ENCODE results near the gene PKHD1.
A peak's percentile ranks its signal among the peaks of the same experiment; 100 is the strongest.
"Not testable (repeated sequence)": the region's sequence is repeated elsewhere in the genome, so short reads cannot be mapped to it uniquely, and the experiment has no call there.

The PKHD1 gene

DNA sequence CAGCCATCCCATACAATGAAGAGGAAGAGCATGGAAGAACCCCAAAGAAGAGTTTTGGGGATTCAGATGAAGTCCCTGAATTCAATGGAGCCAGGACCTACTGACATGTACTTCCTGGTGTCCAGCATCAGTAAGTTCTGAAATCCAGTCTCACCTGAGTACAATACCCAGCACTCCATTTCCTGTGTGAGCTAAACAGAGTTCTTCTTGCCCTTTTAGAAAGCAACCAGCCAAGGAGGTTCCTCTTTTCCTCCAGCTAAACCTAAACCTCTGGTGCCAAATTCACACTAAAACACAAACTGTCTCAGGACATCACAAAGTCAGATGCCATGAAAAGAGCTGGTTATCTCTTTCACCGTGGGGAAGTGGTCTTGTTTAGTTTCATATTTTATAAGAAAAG is 71.5 kb downstream of the PKHD1 start:
- no peak for DNase-seq (ENCODE audit: low spot score in 2 of 2)
- Mint-ChIP-seq H3K9me3 (peaks cover 2% of the 10 kb centered on the region), H3K27ac (no peak overlapping the region), H3K36me3 (no peaks in the 10 kb centered on the region), H3K4me3 (no peak overlapping the region), H3K27me3 (peaks cover 7% of the 10 kb centered on the region), H3K4me1 (peaks cover 11% of the 10 kb centered on the region)
- ATAC-seq (ENCODE audit: low read depth), result peak; percentile 56

- H3K4me1 Mint-ChIP-seq, result peaks cover 11% of the 10 kb centered on the region
- H3K27me3 Mint-ChIP-seq, result peaks cover 7% of the 10 kb centered on the region
- peaks cover 2% of the 10 kb centered on the region for H3K9me3 Mint-ChIP-seq
- DNase-seq (ENCODE audit: low spot score in 2 of 2) (no peak), ATAC-seq (ENCODE audit: low read depth) (no peak)
- no peak overlapping the region for H3K4me3 Mint-ChIP-seq
- H3K27ac Mint-ChIP-seq, result no peak overlapping the region
- H3K36me3 Mint-ChIP-seq, result no peaks in the 10 kb centered on the region
Measured at GRCh38 chr6:52014391-52014790, 73.0 kb downstream of the PKHD1 start.

GRCh38 chr6:52013035-52013434 is 74.4 kb downstream of the PKHD1 start:
- H3K4me3 Mint-ChIP-seq, result no peak overlapping the region
- ATAC-seq (ENCODE audit: low read depth), result no peak
- peaks cover 2% of the 10 kb centered on the region for H3K9me3 Mint-ChIP-seq
- no peaks in the 10 kb centered on the region for H3K36me3 Mint-ChIP-seq
- DNase-seq (ENCODE audit: low spot score in 2 of 2), result no peak
- peaks cover 11% of the 10 kb centered on the region for H3K4me1 Mint-ChIP-seq
- peaks cover 7% of the 10 kb centered on the region for H3K27me3 Mint-ChIP-seq
- H3K27ac Mint-ChIP-seq, result no peak overlapping the region

DNA sequence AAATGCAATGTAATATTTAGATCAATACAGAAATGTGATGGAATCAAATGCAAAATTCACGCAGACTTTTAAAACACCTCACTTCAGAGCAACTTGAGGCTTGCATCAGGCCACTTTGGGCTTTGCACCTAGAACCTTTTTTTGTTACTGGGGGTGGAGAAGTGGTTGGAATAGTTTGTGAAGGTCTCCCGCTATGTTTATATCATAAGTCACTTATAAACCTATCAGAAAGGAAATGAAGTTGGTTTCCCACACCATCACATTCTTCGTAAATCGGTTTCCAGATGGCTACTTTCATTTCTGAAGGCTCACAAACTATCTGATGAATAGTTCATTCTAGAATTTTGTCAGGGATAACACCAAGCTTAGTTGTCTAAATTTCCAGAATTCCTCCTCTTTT is 74.8 kb downstream of the PKHD1 start:
- no peak for ATAC-seq (ENCODE audit: low read depth)
- Mint-ChIP-seq H3K27me3 (peaks cover 11% of the 10 kb centered on the region), H3K36me3 (no peaks in the 10 kb centered on the region), H3K4me1 (peaks cover 11% of the 10 kb centered on the region), H3K4me3 (no peak overlapping the region), H3K27ac (no peak overlapping the region), H3K9me3 (peaks cover 2% of the 10 kb centered on the region)
- no peak for DNase-seq (ENCODE audit: low spot score in 2 of 2)

- peaks cover 2% of the 10 kb centered on the region for H3K9me3 Mint-ChIP-seq
- ATAC-seq (ENCODE audit: low read depth) (no peak), DNase-seq (ENCODE audit: low spot score in 2 of 2) (no peak)
- no peak overlapping the region for H3K27ac Mint-ChIP-seq
- peaks cover 11% of the 10 kb centered on the region for H3K27me3 Mint-ChIP-seq
- H3K4me1 Mint-ChIP-seq, result peaks cover 8% of the 10 kb centered on the region
- no peaks in the 10 kb centered on the region for H3K36me3 Mint-ChIP-seq
- no peak overlapping the region for H3K4me3 Mint-ChIP-seq
Measured at GRCh38 chr6:52010806-52011205, 76.6 kb downstream of the PKHD1 start.

GRCh38 chr6:52010145-52010544 is 77.3 kb downstream of the PKHD1 start:
- H3K36me3 Mint-ChIP-seq, result no peaks in the 10 kb centered on the region
- H3K4me1 Mint-ChIP-seq, result peaks cover 6% of the 10 kb centered on the region
- no peak overlapping the region for H3K27ac Mint-ChIP-seq
- H3K27me3 Mint-ChIP-seq, result peaks cover 11% of the 10 kb centered on the region
- ATAC-seq (ENCODE audit: low read depth), result no peak
- DNase-seq (ENCODE audit: low spot score in 2 of 2), result no peak
- peaks cover 2% of the 10 kb centered on the region for H3K9me3 Mint-ChIP-seq
- H3K4me3 Mint-ChIP-seq, result no peak overlapping the region

GRCh38 chr6:52009466-52010140 is 77.8 kb downstream of the PKHD1 start:
- Mint-ChIP-seq H3K4me3 (no peak overlapping the region), H3K27ac (no peak overlapping the region), H3K9me3 (peaks cover 2% of the 10 kb centered on the region), H3K36me3 (no peaks in the 10 kb centered on the region), H3K27me3 (peaks cover 11% of the 10 kb centered on the region), H3K4me1 (peaks cover 6% of the 10 kb centered on the region)
- DNase-seq (ENCODE audit: low spot score in 2 of 2) (no peak), ATAC-seq (ENCODE audit: low read depth) (no peak)

DNA sequence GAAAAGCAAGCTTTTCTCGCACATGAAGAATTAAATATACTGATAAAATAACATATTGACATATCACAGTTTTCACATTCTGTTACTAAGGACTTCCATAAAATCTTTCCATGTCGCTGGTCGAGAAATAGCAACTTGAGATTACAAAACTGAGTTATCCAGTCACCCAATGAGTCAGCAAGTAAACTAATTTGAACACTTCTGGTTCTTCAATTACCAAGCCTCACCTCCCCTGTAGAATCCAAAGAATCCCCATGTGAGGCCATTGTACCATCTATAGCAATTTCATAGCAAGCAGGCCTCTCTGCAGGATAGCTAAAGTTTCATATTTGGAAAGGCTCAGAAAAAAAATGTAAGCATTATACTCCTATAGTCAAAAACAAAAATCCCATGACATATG is 87.3 kb downstream of the PKHD1 start:
- Mint-ChIP-seq H3K27me3 (no peaks in the 10 kb centered on the region), H3K9me3 (peaks cover 3% of the 10 kb centered on the region), H3K36me3 (no peaks in the 10 kb centered on the region), H3K27ac (no peak overlapping the region), H3K4me1 (peaks cover 13% of the 10 kb centered on the region), H3K4me3 (no peak overlapping the region)
- no peak for DNase-seq (ENCODE audit: low spot score in 2 of 2)
- ATAC-seq (ENCODE audit: low read depth), result no peak

GRCh38 chr6:51996296-51996947 is 91.0 kb downstream of the PKHD1 start:
- DNase-seq (ENCODE audit: low spot score in 2 of 2) (no peak), ATAC-seq (ENCODE audit: low read depth) (peak; percentile 76)
- Mint-ChIP-seq H3K27ac (peak overlapping the region; percentile 94), H3K9me3 (peaks cover 1% of the 10 kb centered on the region), H3K36me3 (no peaks in the 10 kb centered on the region), H3K27me3 (no peaks in the 10 kb centered on the region), H3K4me3 (peak overlapping the region; percentile 53), H3K4me1 (peaks cover 15% of the 10 kb centered on the region)

- peaks cover 15% of the 10 kb centered on the region for H3K4me1 Mint-ChIP-seq
- no peaks in the 10 kb centered on the region for H3K27me3 Mint-ChIP-seq
- peaks cover 1% of the 10 kb centered on the region for H3K9me3 Mint-ChIP-seq
- no peaks in the 10 kb centered on the region for H3K36me3 Mint-ChIP-seq
- no peak overlapping the region for H3K4me3 Mint-ChIP-seq
- H3K27ac Mint-ChIP-seq, result peak overlapping the region; percentile 32
- DNase-seq (ENCODE audit: low spot score in 2 of 2) (no peak), ATAC-seq (ENCODE audit: low read depth) (no peak)
Measured at GRCh38 chr6:51995214-51995755, 92.1 kb downstream of the PKHD1 start.

DNA sequence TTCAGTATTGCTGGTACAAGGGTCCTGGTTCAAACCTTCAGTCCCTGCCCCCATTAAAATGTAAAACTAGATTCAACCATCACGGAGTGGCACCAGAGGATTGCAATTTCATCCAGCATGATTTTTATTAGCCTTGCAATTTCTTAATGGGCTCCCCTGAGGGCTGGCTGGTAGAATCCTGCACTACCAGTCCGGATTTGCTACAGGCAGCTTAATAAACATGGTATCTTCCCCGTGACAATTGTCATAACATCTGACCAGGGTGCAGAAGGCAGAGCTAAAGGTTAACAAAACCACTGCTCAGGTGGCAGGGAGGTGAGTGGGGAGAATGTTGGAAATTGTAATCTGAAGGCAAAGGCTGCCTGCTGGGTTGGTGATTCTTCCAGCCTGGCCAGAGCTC is 94.5 kb downstream of the PKHD1 start:
- no peaks in the 10 kb centered on the region for H3K36me3 Mint-ChIP-seq
- H3K4me1 Mint-ChIP-seq, result peaks cover 15% of the 10 kb centered on the region
- H3K9me3 Mint-ChIP-seq, result peaks cover 3% of the 10 kb centered on the region
- DNase-seq (ENCODE audit: low spot score in 2 of 2), result no peak
- no peaks in the 10 kb centered on the region for H3K27me3 Mint-ChIP-seq
- ATAC-seq (ENCODE audit: low read depth), result no peak
- no peak overlapping the region for H3K27ac Mint-ChIP-seq
- no peak overlapping the region for H3K4me3 Mint-ChIP-seq

GRCh38 chr6:51989789-51990188 is 97.6 kb downstream of the PKHD1 start:
- Mint-ChIP-seq H3K9me3 (peaks cover 3% of the 10 kb centered on the region), H3K4me1 (no peaks in the 10 kb centered on the region), H3K4me3 (no peak overlapping the region), H3K36me3 (no peaks in the 10 kb centered on the region), H3K27me3 (no peaks in the 10 kb centered on the region), H3K27ac (peak overlapping the region; percentile 79)
- DNase-seq (ENCODE audit: low spot score in 2 of 2) (no peak), ATAC-seq (ENCODE audit: low read depth) (no peak)

GRCh38 chr6:51986864-51987263 is 100.5 kb downstream of the PKHD1 start:
- no peak for ATAC-seq (ENCODE audit: low read depth)
- Mint-ChIP-seq H3K4me3 (no peak overlapping the region), H3K4me1 (no peaks in the 10 kb centered on the region), H3K9me3 (peaks cover 3% of the 10 kb centered on the region), H3K27me3 (no peaks in the 10 kb centered on the region), H3K36me3 (no peaks in the 10 kb centered on the region), H3K27ac (no peak overlapping the region)
- DNase-seq (ENCODE audit: low spot score in 2 of 2), result no peak

DNA sequence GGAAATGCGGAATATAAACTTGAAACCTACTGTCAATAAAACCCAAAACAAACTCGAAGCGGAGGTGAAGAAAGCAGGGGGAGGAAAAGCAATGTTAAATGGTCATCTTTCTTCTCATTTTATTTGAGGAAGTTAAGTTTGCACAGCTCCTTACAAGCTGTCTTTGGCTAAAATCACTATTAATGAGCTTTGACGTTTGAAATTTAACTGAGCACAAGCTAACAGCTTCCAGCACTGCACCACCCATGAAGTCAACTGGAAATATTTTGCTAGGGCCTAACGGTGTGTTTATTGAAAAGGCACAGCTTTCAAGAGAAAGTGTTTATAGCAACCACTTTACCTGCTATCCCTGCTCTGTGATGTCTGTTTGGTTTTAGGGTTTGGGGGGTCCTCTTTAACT is 103.8 kb downstream of the PKHD1 start:
- H3K9me3 Mint-ChIP-seq, result peaks cover 2% of the 10 kb centered on the region
- H3K36me3 Mint-ChIP-seq, result no peaks in the 10 kb centered on the region
- ATAC-seq (ENCODE audit: low read depth) (no peak), DNase-seq (ENCODE audit: low spot score in 2 of 2) (no peak)
- no peak overlapping the region for H3K27ac Mint-ChIP-seq
- H3K27me3 Mint-ChIP-seq, result no peaks in the 10 kb centered on the region
- H3K4me3 Mint-ChIP-seq, result no peak overlapping the region
- no peaks in the 10 kb centered on the region for H3K4me1 Mint-ChIP-seq

GRCh38 chr6:51982695-51983094 is 104.7 kb downstream of the PKHD1 start:
- H3K9me3 Mint-ChIP-seq; H3K27me3 Mint-ChIP-seq; DNase-seq (ENCODE audit: low spot score in 2 of 2); H3K4me1 Mint-ChIP-seq; H3K4me3 Mint-ChIP-seq; H3K27ac Mint-ChIP-seq; H3K36me3 Mint-ChIP-seq; ATAC-seq (ENCODE audit: low read depth): not testable (repeated sequence)

Data from memory B cell (primary cell).